SH-SY5Y (cell line): ENCODE data around the gene DOCK10.

Experiments
- GATA2 ChIP-seq: IDR thresholded peaks from 2 replicates; pipeline ENCODE4 v1.6.1; 2011; ENCODE audit warnings: mild to moderate bottlenecking, low read depth, low read length
- GATA3 ChIP-seq: IDR thresholded peaks from 2 replicates; pipeline ENCODE4 v1.6.1; 2011; ENCODE audit warnings: low read depth, mild to moderate bottlenecking, low read length, moderate library complexity

DNA sequence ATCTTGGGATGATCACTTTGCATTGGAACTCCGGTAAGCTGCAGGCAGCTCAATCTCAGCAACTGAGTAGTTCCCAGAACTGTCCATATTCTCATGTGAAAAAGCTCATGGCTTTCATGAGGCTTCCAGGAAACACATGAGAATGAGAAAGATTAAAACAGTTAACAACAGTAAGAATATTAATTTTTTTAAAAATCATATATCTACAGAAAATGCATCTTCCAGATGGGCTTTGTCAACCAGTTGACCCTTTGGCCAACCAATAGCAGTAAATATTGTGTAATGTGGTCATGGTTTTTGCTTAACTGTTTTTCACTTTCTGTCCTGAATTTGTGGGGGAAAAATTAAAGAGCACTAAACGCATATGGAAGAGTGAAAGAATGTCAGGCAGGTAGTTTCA lies 194.9 kb downstream of the DOCK10 start:
- TF ChIP-seq GATA3 (no peak), GATA2 (no peak)
